GM12878 (cell line): ENCODE data around the gene SNHG17. TPM values are rescaled to one million over a fixed set of nuclear protein-coding genes. Genes with fewer than 3 reads are reported as not detected.

ENCODE experiments used
- ATAC-seq: fragments of 200-7000 bp; cut with Tn5 transposase; 3 replicates; pipeline ENCODE4 v1.9.1; 2020; ENCODE audit warnings: mild to moderate bottlenecking, moderate library complexity
- BruUV-seq: library from RNA; stranded (reverse); fragments of 400-500 nt; replicated peaks from 2 replicates; lab custom pipeline; 2021; lab: Mats Ljungman, UMichigan
- CTCF ChIA-PET: fragments of 300-600 bp; sonication (Branson Sonifier 250); formaldehyde crosslinking; extraction: SDS; loops from one replicate; lab custom pipeline; 2021; ENCODE audit warnings: inconsistent platforms; lab: Yijun Ruan, JAX
- POLR2A ChIA-PET: fragments of 350-600 bp; formaldehyde crosslinking; extraction: SDS; loops from one replicate; lab custom pipeline; 2021; ENCODE audit warnings: inconsistent platforms; lab: Charles Lee
- RAD21 ChIA-PET: fragments of 300-600 bp; sonication (Branson Sonifier 250); formaldehyde crosslinking; loops from one replicate; lab custom pipeline; 2023; ENCODE audit warnings: antibody characterized with exemption; ENCODE audit not compliant: unreplicated experiment; lab: Charles Lee
- SMC1A ChIA-PET: fragments of 300-600 bp; sonication (Branson Sonifier 250); formaldehyde crosslinking; loops from one replicate; lab custom pipeline; 2023; ENCODE audit not compliant: unreplicated experiment, uncharacterized antibody; lab: Charles Lee
- DNase-seq: peaks from one replicate; pipeline ENCODE4 v3.0.0-alpha.2; 2011; ENCODE audit warnings: low read depth, low spot score
- FAIRE-seq: peaks from 3 replicates; lab custom pipeline; 2011; peaks lifted over from hg19 to GRCh38; lab: Jason Lieb, UNC
- H2AFZ ChIP-seq: 2 replicates; pipeline ENCODE4 v1.6.0; 2011; ENCODE audit warnings: low read depth, low read length, control low read depth; ENCODE audit not compliant: control insufficient read depth
- H3K27ac ChIP-seq: 2 replicates; pipeline ENCODE4 v1.5.1; 2011; ENCODE audit warnings: control low read depth; ENCODE audit not compliant: control insufficient read depth, insufficient read depth
- H3K27me3 ChIP-seq, 2 experiments: replicated peaks in 1 of 2; 2 replicates each; pipeline versions ENCODE4 v1.6.0 to v1.6.1; 2011; ENCODE audit warnings: low read length in 1 of 2; ENCODE audit not compliant: control insufficient read depth in 2 of 2, insufficient read depth in 2 of 2
- H3K36me3 ChIP-seq, 2 experiments: 2 replicates each; pipeline ENCODE4 v1.5.1; 2011; ENCODE audit warnings: low read length in 1 of 2; ENCODE audit not compliant: control insufficient read depth in 2 of 2, insufficient read depth in 2 of 2
- H3K4me1 ChIP-seq: 2 replicates; pipeline ENCODE4 v1.6.1; 2011; ENCODE audit warnings: mild to moderate bottlenecking, low read length, moderate library complexity, mixed read lengths; ENCODE audit not compliant: control insufficient read depth, insufficient read depth
- H3K4me2 ChIP-seq: 2 replicates; pipeline ENCODE4 v1.6.0; 2011; ENCODE audit warnings: control low read depth; ENCODE audit not compliant: control insufficient read depth, insufficient read depth
- H3K4me3 ChIP-seq: fragments of 200-600 bp; sonication (generic); 2 replicates; pipeline ENCODE4 v1.5.1; 2016
- H3K79me2 ChIP-seq: 2 replicates; pipeline ENCODE4 v1.6.0; 2011; ENCODE audit warnings: low read length; ENCODE audit not compliant: control insufficient read depth, insufficient read depth
- H3K9ac ChIP-seq: 2 replicates; pipeline ENCODE4 v1.8.0; 2011; ENCODE audit warnings: low read length, control low read depth, mixed read lengths; ENCODE audit not compliant: control insufficient read depth, insufficient read depth
- H3K9me3 ChIP-seq: replicated peaks from 3 replicates; pipeline ENCODE4 v1.5.1; 2011; ENCODE audit warnings: mild to moderate bottlenecking, low read length; ENCODE audit not compliant: control insufficient read depth, insufficient read depth
- H4K20me1 ChIP-seq: 2 replicates; pipeline ENCODE4 v1.6.0; 2011; ENCODE audit not compliant: control insufficient read depth, insufficient read depth
- ATF7 ChIP-seq: fragments of 450-650 bp; IDR thresholded peaks from 2 replicates; pipeline ENCODE4 v1.6.1; 2016; ENCODE audit warnings: low read depth, mild to moderate bottlenecking
- BACH1 ChIP-seq: fragments of 450-650 bp; IDR thresholded peaks from 2 replicates; pipeline ENCODE4 v1.6.1; 2017; ENCODE audit warnings: mild to moderate bottlenecking, borderline replicate concordance
- GABPA ChIP-seq: IDR thresholded peaks from 2 replicates; pipeline ENCODE4 v1.6.1; 2014; ENCODE audit warnings: antibody characterized with exemption, low read depth, mild to moderate bottlenecking, inconsistent platforms
- MLLT1 ChIP-seq: fragments of 450-650 bp; IDR thresholded peaks from 2 replicates; pipeline ENCODE4 v1.6.1; 2016; ENCODE audit warnings: mild to moderate bottlenecking
- NBN ChIP-seq: fragments of 450-650 bp; IDR thresholded peaks from 2 replicates; pipeline ENCODE4 v1.6.1; 2016
- NRF1 ChIP-seq: conservative IDR thresholded peaks from 2 replicates; pipeline ENCODE4 v1.6.1; 2011; ENCODE audit warnings: mild to moderate bottlenecking, low read depth, low read length, improper control_type of control experiment
- PAX8 ChIP-seq: fragments of 450-650 bp; IDR thresholded peaks from 2 replicates; pipeline ENCODE4 v1.6.1; 2017; ENCODE audit warnings: mild to moderate bottlenecking, moderate library complexity
- PRDM15 ChIP-seq: fragments of 450-650 bp; formaldehyde crosslinking; IDR thresholded peaks from 2 replicates; pipeline ENCODE4 v1.4.0; 2020; ENCODE audit warnings: mild to moderate bottlenecking, moderate library complexity
- SKIL ChIP-seq: fragments of 450-650 bp; IDR thresholded peaks from 2 replicates; pipeline ENCODE4 v1.6.1; 2017; ENCODE audit warnings: mild to moderate bottlenecking, low read depth, inconsistent platforms; ENCODE audit not compliant: poor library complexity, severe bottlenecking
- SMAD5 ChIP-seq: IDR thresholded peaks from 2 replicates; pipeline ENCODE4 v1.6.1; 2016; ENCODE audit warnings: antibody characterized with exemption, low read depth
- STAT1 ChIP-seq: fragments of 450-650 bp; conservative IDR thresholded peaks from 2 replicates; pipeline ENCODE4 v1.6.1; 2014; ENCODE audit warnings: antibody characterized with exemption, mild to moderate bottlenecking
- SUZ12 ChIP-seq: fragments of 200-600 bp; sonication (generic); IDR thresholded peaks from one replicate; pipeline ENCODE4 v1.6.1; 2018; ENCODE audit warnings: antibody characterized with exemption, mild to moderate bottlenecking; ENCODE audit not compliant: unreplicated experiment
- WGBS: methylation state at CpG from one replicate; pipeline ENCODE4 v1.1.6; 2016; ENCODE audit warnings: low lambda C conversion rate; ENCODE audit not compliant: insufficient replicate concordance, insufficient coverage; ENCODE audit errors: missing lambda C conversion rate; 5-methylcytosine and 5-hydroxymethylcytosine counted together
- in situ Hi-C: fragments of 300-500 bp; cut with MboI; formaldehyde crosslinking; loops from 9 replicates; pipeline ENCODE4 v1.14.3; 2018; ENCODE audit warnings: mixed read lengths
- intact Hi-C: fragments of 100-400 bp; cut with micrococcal nuclease; formaldehyde crosslinking; loops from one replicate; pipeline ENCODE4 v1.14.2; 2022; ENCODE audit not compliant: unreplicated experiment
- polyA plus RNA-seq, 11 experiments: library from polyadenylated mRNA; depleted of rRNA in 4 of 11; unstranded in 6 of 11; stranded (reverse) in 5 of 11; fragments of >200 nt; fragmentation: Nextera tagmentation in 4 of 11; fragmentation: Illumina TruSeq in 1 of 11; extraction: Ambion mirVana in 4 of 11; extraction: Trizol in 1 of 11; gene quantifications; 1 replicate in 1 of 11; 2 replicates in 10 of 11; pipeline versions ENCODE4 v1.2.1 to v1.2.3, GENCODE V29; 2011 to 2016; ENCODE audit warnings: inconsistent platforms in 2 of 11, missing spikeins in 2 of 11, low read depth in 1 of 11
- total RNA-seq, 4 experiments: library from RNA; depleted of rRNA in 3 of 4; stranded (reverse); fragments of >200 nt in 3 of 4; fragmentation: Illumina TruSeq in 1 of 4; extraction: Trizol in 1 of 4; gene quantifications; 2 replicates each; pipeline versions ENCODE4 v1.2.1 to v1.2.3, GENCODE V29; 2013 to 2021

Gene SNHG17
- total and polyA plus RNA-seq, 10 of the 15 experiments (the other 5 are each of a cell fraction or from before 2014, with no cell fraction given): 20.8 to 63.0 (median 33.9) TPM

GRCh38 chr20:38471987-38472512 lies 36.9 kb upstream of the SNHG17 start:
- Histone ChIP-seq H3K9me3 (no peaks in the 10 kb centered on the region), H3K4me1 (peaks cover 4% of the 10 kb centered on the region; the same call in 1 of the 2 replicates), H3K27me3 (no peaks in the 10 kb centered on the region), H3K9ac (peak overlapping the region; percentile 78), H3K36me3 (no peaks in the 10 kb centered on the region), H4K20me1 (no peaks in the 10 kb centered on the region), H3K4me3 (peak overlapping the region; percentile 64), H2AFZ (peak overlapping the region; percentile 99), H3K27ac (peak overlapping the region; percentile 42; the same call in 1 of the 2 replicates), H3K79me2 (peaks cover 35% of the 10 kb centered on the region), H3K4me2 (peak overlapping the region; percentile 97)
- intact Hi-C loops (loop anchor here (2.0 kb wide), 1 partner anchor 25 kb away; no protein-coding TSS in a partner anchor), in situ Hi-C loops (no loop called here)
- DNase-seq (no peak), ATAC-seq (peak; percentile 13), FAIRE-seq (no peak)
- ChIA-PET POLR2A (interaction anchor here (0.7 to 1.7 kb wide), 4 partner anchors 24 to 778 kb away, joined by 3 to 9 read pairs (median 4); partner anchors contain the start of gene CTNNBL1), SMC1A (interaction anchor here (1.0 to 2.1 kb wide), 7 partner anchors 12 to 333 kb away, joined by 3 to 11 read pairs (median 5); partner anchors contain the start of gene SNHG17), CTCF (interaction anchor here (0.6 to 4.3 kb wide), 10 partner anchors 11 to 279 kb away, joined by 3 to 32 read pairs (median 8); partner anchors contain the start of gene SNHG17), RAD21 (interaction anchor here (1.6 to 1.7 kb wide), 3 partner anchors 19 to 37 kb away, joined by 6 to 11 read pairs (median 9); partner anchors contain the start of gene SNHG17)
- BruUV-seq: TSS peak; percentile 94
- 28% methylated on average over 12 of the region's 12 CpGs for WGBS
- no peak for TF ChIP-seq GABPA
- TF ChIP-seq SKIL: peak; percentile 34
- TF ChIP-seq ATF7: no peak
- no peak for TF ChIP-seq NRF1
- TF ChIP-seq SMAD5: no peak
- TF ChIP-seq MLLT1: 0 out of 2 replicates have a peak, but pooled peaks have one; percentile 49
- 0 out of 2 replicates have a peak, but pooled peaks have one; percentile 66 for TF ChIP-seq NBN
- TF ChIP-seq PAX8: no peak
- no peak for TF ChIP-seq PRDM15 (CRISPR knock-in tag)
- TF ChIP-seq SUZ12: no peak
- no peak for TF ChIP-seq BACH1
- TF ChIP-seq STAT1: no peak
